B cell (primary cell): ENCODE data around the gene PTPRN. TPM values are rescaled to one million over a fixed set of nuclear protein-coding genes. Genes with fewer than 3 reads are reported as not detected.

ENCODE experiments used
- ATAC-seq: fragments of 200-7000 bp; cut with Tn5 transposase; one replicate; pipeline ENCODE4 v1.10.0; 2021; ENCODE audit warnings: low read depth, mild to moderate bottlenecking, moderate number of reproducible peaks, moderate library complexity
- CTCF ChIA-PET: fragments of 350-600 bp; sonication (Branson Sonifier 250); formaldehyde crosslinking; loops from one replicate; lab custom pipeline; 2021; ENCODE audit warnings: antibody characterized with exemption, inconsistent platforms; lab: Charles Lee
- POLR2A ChIA-PET: fragments of 350-600 bp; sonication (Branson Sonifier 250); formaldehyde crosslinking; loops from one replicate; lab custom pipeline; 2021; ENCODE audit warnings: antibody characterized with exemption; lab: Charles Lee
- DNase-seq: peaks from one replicate; pipeline ENCODE4 v3.0.0; 2013
- H2AFZ ChIP-seq: 2 replicates; pipeline ENCODE4 v1.6.1; 2012; ENCODE audit warnings: mild to moderate bottlenecking, low read depth, low read length; ENCODE audit not compliant: insufficient read depth, poor library complexity, severe bottlenecking
- H3K27ac ChIP-seq, 2 donors: 1 replicate in 1 of 2; 2 replicates in 1 of 2; pipeline ENCODE4 v1.5.1; 2012 to 2013; ENCODE audit warnings: low read length in 2 of 2, mild to moderate bottlenecking in 2 of 2, moderate library complexity in 1 of 2
- H3K27me3 ChIP-seq, 4 experiments: fragments of 200-600 bp in 1 of 4; sonication (generic) in 1 of 4; replicated peaks in 1 of 4; 1 replicate in 2 of 4; 2 replicates in 2 of 4; pipeline versions ENCODE4 v1.6.1 to v1.7.0; 2013 to 2016; ENCODE audit warnings: low read length in 3 of 4, mild to moderate bottlenecking in 2 of 4, mixed read lengths in 1 of 4, moderate library complexity in 1 of 4; ENCODE audit not compliant: insufficient read depth in 4 of 4, control insufficient read depth in 3 of 4; ENCODE audit errors: control extremely low read depth in 1 of 4
- H3K36me3 ChIP-seq, 2 experiments: replicated peaks in 1 of 2; 1 replicate in 1 of 2; 2 replicates in 1 of 2; pipeline versions ENCODE4 v1.6.1 to v1.7.1; 2013; ENCODE audit warnings: low read length in 1 of 2; ENCODE audit not compliant: insufficient read depth in 2 of 2, control insufficient read depth in 1 of 2; ENCODE audit errors: control extremely low read depth in 1 of 2, extremely low read depth in 1 of 2
- H3K4me1 ChIP-seq, 2 donors: fragments of 200-600 bp in 1 of 2; sonication (generic) in 1 of 2; 1 replicate in 1 of 2; 2 replicates in 1 of 2; pipeline versions ENCODE4 v1.5.1 to v1.6.1; 2013 to 2017; ENCODE audit warnings: low read length in 2 of 2; ENCODE audit not compliant: control insufficient read depth in 2 of 2, insufficient read depth in 2 of 2
- H3K4me2 ChIP-seq: replicated peaks from 2 replicates; pipeline ENCODE3; 2012; ENCODE audit warnings: mild to moderate bottlenecking, low read depth, low read length; ENCODE audit not compliant: poor library complexity, severe bottlenecking
- H3K4me3 ChIP-seq, 5 experiments: fragments of 200-600 bp in 1 of 5; sonication (generic) in 1 of 5; 1 replicate in 3 of 5; 2 replicates in 2 of 5; pipeline versions ENCODE4 v1.5.1 to v1.7.0; 2011 to 2016; ENCODE audit warnings: low read length in 4 of 5, mild to moderate bottlenecking in 4 of 5, low read depth in 2 of 5, control low read depth in 1 of 5, moderate library complexity in 1 of 5; ENCODE audit not compliant: insufficient read depth in 1 of 5; ENCODE audit errors: control extremely low read depth in 1 of 5, extremely low read depth in 1 of 5
- H3K79me2 ChIP-seq: fragments of 200-600 bp; sonication (generic); one replicate; pipeline ENCODE4 v1.6.0; 2016; ENCODE audit warnings: low read length; ENCODE audit not compliant: control insufficient read depth, insufficient read depth
- H3K9ac ChIP-seq: fragments of 200-600 bp; sonication (generic); 2 replicates; pipeline ENCODE4 v1.6.1; 2017; ENCODE audit warnings: mild to moderate bottlenecking, low read length, moderate library complexity
- H3K9me3 ChIP-seq, 3 donors: one replicate each; pipeline versions ENCODE4 v1.6.1 to v1.7.1; 2013; ENCODE audit warnings: low read length in 2 of 3; ENCODE audit not compliant: control insufficient read depth in 2 of 3, insufficient read depth in 1 of 3; ENCODE audit errors: control extremely low read depth in 1 of 3
- H4K20me1 ChIP-seq: 2 replicates; pipeline ENCODE4 v1.6.0; 2012; ENCODE audit warnings: mild to moderate bottlenecking, low read length; ENCODE audit not compliant: insufficient read depth, control insufficient read depth, poor library complexity, severe bottlenecking
- H3K27ac Mint-ChIP-seq: one replicate; pipeline ENCODE4 v1.8.0; 2021; ENCODE audit warnings: mixed read lengths
- H3K27me3 Mint-ChIP-seq: one replicate; pipeline ENCODE4 v1.8.0; 2021; ENCODE audit warnings: mixed read lengths
- H3K4me1 Mint-ChIP-seq: one replicate; pipeline ENCODE4 v1.8.0; 2021; ENCODE audit warnings: mixed read lengths
- H3K4me3 Mint-ChIP-seq: one replicate; pipeline ENCODE4 v1.8.0; 2021; ENCODE audit warnings: mixed read lengths
- H3K9me3 Mint-ChIP-seq: one replicate; pipeline ENCODE4 v1.8.0; 2022; ENCODE audit warnings: mixed read lengths; ENCODE audit not compliant: insufficient read depth
- EZH2 ChIP-seq: IDR thresholded peaks from 2 replicates; pipeline ENCODE4 v1.6.1; 2012; ENCODE audit warnings: borderline replicate concordance, low read depth, mild to moderate bottlenecking, moderate library complexity, low read length; ENCODE audit not compliant: insufficient read depth, poor library complexity, severe bottlenecking
- WGBS: methylation state at CpG from one replicate; pipeline ENCODE4 v1.1.5; 2013; ENCODE audit warnings: missing lambda C conversion rate; ENCODE audit not compliant: insufficient coverage; 5-methylcytosine and 5-hydroxymethylcytosine counted together
- intact Hi-C: fragments of 100-400 bp; cut with micrococcal nuclease; formaldehyde crosslinking; loops from one replicate; pipeline ENCODE4 v1.10.0; 2022
- polyA plus RNA-seq: library from polyadenylated mRNA; depleted of rRNA; stranded (reverse); fragments of >200 nt; gene quantifications from 2 replicates; pipeline ENCODE4 v1.2.3, GENCODE V29; 2012
- total RNA-seq, 2 donors: library from RNA; stranded (reverse); fragments of 120-200 nt in 1 of 2; gene quantifications; 1 replicate in 1 of 2; 2 replicates in 1 of 2; pipeline versions ENCODE4 v1.2.3 to v1.2.4, GENCODE V29; 2013 to 2022
- TF ChIP-seq, protein P1 (sequence below): fragments of 200-600 bp; IDR thresholded peaks from one replicate; pipeline ENCODE4 v1.8.0; 2022; ENCODE audit warnings: antibody characterized with exemption, mild to moderate bottlenecking

The PTPRN gene
- total and polyA plus RNA-seq, 2 donors (not counting 1 experiment from before 2014, with no cell fraction given): 0.04 TPM; not detected in 1

DNA sequence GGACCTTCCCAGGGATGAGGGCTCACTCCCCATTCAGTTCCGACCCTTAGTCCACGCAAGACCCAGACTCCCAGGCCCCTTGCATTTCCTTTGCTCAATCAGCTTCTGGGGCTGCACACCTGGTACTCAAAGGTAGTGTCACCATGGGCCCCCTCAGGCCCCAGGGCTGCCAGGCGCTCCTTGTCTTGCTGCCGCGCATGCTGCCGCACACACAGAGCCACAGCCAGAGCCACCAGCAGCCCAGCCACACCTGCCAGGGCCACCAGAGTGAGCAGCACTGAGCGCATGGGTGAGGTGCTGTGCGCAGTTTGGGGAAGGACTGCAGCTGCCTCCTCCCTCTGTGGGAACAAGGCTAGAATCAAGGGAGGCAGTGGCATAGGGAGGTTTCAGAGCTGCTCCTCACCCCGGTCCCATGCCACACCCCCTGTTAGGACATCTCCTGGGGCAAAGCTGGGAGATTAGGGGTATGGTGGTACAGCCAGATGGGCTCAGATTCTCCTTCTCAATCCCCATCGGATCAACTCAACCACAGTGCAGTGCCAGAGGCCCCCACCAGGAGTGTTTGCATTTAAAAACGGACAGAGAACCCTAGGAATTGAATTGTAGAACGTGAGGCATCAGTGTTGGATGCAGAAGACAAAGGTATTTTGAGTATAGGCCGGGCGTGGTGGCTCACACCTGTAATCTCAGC is 11.3 kb downstream of the PTPRN start:
- no peaks in the 10 kb centered on the region for H4K20me1 ChIP-seq
- no peaks in the 10 kb centered on the region for H3K36me3 ChIP-seq
- Mint-ChIP-seq H3K4me3 (no peak overlapping the region), H3K4me1 (peaks cover 16% of the 10 kb centered on the region), H3K27me3 (peaks cover 18% of the 10 kb centered on the region), H3K27ac (no peak overlapping the region), H3K9me3 (no peaks in the 10 kb centered on the region)
- ATAC-seq (no peak), DNase-seq (peak; percentile 20)
- WGBS: 93% methylated on average over 12 of the region's 14 CpGs
- intact Hi-C loops: loop anchor here (1.0 to 5.0 kb wide), 5 partner anchors 44 to 240 kb away; partner anchors contain the start of genes DNPEP and NHEJ1
- H3K4me2 ChIP-seq: no peak overlapping the region
- H3K4me3 ChIP-seq: no peak overlapping the region
- CTCF ChIA-PET: interaction anchor here (0.9 to 10.3 kb wide), 11 partner anchors 20 to 239 kb away, joined by 3 to 136 read pairs (median 6); partner anchors contain the start of genes CNPPD1, DNAJB2, NHEJ1 and SLC23A3
- H3K27ac ChIP-seq: no peak overlapping the region
- TF ChIP-seq, protein P1, sequence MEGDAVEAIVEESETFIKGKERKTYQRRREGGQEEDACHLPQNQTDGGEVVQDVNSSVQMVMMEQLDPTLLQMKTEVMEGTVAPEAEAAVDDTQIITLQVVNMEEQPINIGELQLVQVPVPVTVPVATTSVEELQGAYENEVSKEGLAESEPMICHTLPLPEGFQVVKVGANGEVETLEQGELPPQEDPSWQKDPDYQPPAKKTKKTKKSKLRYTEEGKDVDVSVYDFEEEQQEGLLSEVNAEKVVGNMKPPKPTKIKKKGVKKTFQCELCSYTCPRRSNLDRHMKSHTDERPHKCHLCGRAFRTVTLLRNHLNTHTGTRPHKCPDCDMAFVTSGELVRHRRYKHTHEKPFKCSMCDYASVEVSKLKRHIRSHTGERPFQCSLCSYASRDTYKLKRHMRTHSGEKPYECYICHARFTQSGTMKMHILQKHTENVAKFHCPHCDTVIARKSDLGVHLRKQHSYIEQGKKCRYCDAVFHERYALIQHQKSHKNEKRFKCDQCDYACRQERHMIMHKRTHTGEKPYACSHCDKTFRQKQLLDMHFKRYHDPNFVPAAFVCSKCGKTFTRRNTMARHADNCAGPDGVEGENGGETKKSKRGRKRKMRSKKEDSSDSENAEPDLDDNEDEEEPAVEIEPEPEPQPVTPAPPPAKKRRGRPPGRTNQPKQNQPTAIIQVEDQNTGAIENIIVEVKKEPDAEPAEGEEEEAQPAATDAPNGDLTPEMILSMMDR: no peak
- no peak for TF ChIP-seq EZH2
- peaks cover 14 to 19% of the 10 kb centered on the region in 2 donors for H3K4me1 ChIP-seq
- no peaks in the 10 kb centered on the region for H3K9me3 ChIP-seq
- H2AFZ ChIP-seq: no peak overlapping the region
- peaks cover 0 to 16% (median 1%) of the 10 kb centered on the region in 4 experiments for H3K27me3 ChIP-seq
- no peaks in the 10 kb centered on the region for H3K79me2 ChIP-seq
- POLR2A ChIA-PET: interaction anchor here (0.6 to 1.1 kb wide), 2 partner anchors 20 to 90 kb away, joined by 3 to 4 read pairs; partner anchors contain the start of gene DNPEP
- H3K9ac ChIP-seq: no peak overlapping the region
